ENCODE data around the gene LYSMD1.

Gene LYSMD1

DNA sequence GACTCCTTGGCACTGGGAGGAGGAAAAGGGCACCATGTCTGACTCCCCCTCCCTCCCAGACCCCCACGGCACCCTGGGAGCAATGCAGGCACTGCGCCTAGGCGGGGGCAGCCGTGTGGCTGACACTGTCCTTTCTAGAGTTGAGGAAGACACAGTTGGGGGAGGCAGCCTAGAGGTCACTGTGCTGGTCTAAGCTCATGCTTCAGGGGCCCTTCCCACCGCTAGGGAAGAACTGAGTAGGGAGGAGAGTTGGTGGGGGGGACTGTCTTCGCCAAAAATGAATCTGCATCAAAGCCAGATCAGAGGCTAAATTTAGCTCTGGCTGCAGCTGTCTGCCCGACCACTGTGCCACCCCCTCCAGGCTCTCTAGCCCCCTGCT is 22.7 kb downstream of the LYSMD1 start:
- no peak overlapping the region for H3K9ac ChIP-seq (ENCODE audit: low read length)
- H3K4me2 ChIP-seq (ENCODE audit: low read depth, low read length), result no peak overlapping the region

DNA sequence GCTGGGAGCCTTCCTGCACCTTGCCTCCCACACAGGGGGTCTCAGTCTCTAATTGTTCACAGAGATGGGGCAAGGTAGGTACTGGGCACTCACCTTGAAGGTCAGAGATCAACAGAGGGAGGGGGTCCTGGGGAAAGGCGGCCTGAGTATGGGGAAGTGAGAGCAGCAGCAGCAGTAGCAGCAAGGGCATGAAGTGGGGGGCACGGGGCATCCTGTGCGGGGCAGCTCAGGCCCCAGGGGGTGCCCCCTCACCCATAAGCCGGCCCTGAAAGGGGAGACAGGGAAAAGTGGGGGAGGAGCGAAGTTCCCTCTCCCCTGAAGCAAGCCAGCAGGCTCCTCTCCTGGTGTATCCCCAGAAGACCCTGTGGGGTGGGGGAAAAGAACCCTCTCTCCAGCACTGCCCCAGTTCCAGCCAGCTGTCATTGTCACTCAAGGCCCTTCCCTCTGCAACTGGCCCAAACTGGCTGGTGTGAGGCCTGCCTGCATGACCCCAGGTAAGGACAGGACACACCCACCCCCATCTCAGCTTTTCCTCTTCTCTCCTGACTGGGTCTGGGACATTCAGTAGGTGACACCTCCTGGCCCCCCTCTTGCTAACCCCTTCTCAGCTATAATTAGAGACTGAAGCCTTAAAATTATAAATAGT is 23.2 kb downstream of the LYSMD1 start:
- Histone ChIP-seq H3K4me2 (ENCODE audit: low read depth, low read length) (no peak overlapping the region), H3K4me3 (ENCODE audit: low read length) (no peak overlapping the region), H3F3A (ENCODE audit: insufficient read depth, low read length) (no peaks in the 10 kb centered on the region), H3K27me3 (replicated peaks; ENCODE audit: insufficient read depth, low read length) (peaks cover 35% of the 10 kb centered on the region), H4K20me1 (ENCODE audit: insufficient read depth, low read length) (no peaks in the 10 kb centered on the region), H3K79me2 (ENCODE audit: low read length) (no peaks in the 10 kb centered on the region), H3K36me3 (replicated peaks; ENCODE audit: insufficient read depth, low read length) (no peaks in the 10 kb centered on the region), H3K27ac (ENCODE audit: low read length) (no peak overlapping the region), H3K9me2 (replicated peaks; ENCODE audit: insufficient read depth, low read length) (no peaks in the 10 kb centered on the region), H3K9ac (ENCODE audit: low read length) (no peak overlapping the region), H3K9me3 (replicated peaks; ENCODE audit: insufficient read depth, low read length) (no peaks in the 10 kb centered on the region), H3K4me1 (ENCODE audit: low read length) (peaks cover 8% of the 10 kb centered on the region; the same call in 1 of the 2 replicates), H2AFZ (ENCODE audit: low read length) (no peak overlapping the region)
- TF ChIP-seq EZH2phosphoT487 (IDR thresholded peaks at IDR 0.05; ENCODE audit: low read length), result no peak
- TF ChIP-seq, protein P1, sequence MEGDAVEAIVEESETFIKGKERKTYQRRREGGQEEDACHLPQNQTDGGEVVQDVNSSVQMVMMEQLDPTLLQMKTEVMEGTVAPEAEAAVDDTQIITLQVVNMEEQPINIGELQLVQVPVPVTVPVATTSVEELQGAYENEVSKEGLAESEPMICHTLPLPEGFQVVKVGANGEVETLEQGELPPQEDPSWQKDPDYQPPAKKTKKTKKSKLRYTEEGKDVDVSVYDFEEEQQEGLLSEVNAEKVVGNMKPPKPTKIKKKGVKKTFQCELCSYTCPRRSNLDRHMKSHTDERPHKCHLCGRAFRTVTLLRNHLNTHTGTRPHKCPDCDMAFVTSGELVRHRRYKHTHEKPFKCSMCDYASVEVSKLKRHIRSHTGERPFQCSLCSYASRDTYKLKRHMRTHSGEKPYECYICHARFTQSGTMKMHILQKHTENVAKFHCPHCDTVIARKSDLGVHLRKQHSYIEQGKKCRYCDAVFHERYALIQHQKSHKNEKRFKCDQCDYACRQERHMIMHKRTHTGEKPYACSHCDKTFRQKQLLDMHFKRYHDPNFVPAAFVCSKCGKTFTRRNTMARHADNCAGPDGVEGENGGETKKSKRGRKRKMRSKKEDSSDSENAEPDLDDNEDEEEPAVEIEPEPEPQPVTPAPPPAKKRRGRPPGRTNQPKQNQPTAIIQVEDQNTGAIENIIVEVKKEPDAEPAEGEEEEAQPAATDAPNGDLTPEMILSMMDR (IDR thresholded peaks at IDR 0.05; ENCODE audit: low read length), result no peak
- TF ChIP-seq EZH2 (optimal IDR thresholded peaks at IDR 0.05; ENCODE audit: low read depth, low read length), result no peak
- DNase-seq, result no peak

More for the DNA sequence above, 22.7 kb downstream of the LYSMD1 start:
- Histone ChIP-seq H3F3A (ENCODE audit: insufficient read depth, low read length) (no peaks in the 10 kb centered on the region), H3K36me3 (replicated peaks; ENCODE audit: insufficient read depth, low read length) (no peaks in the 10 kb centered on the region), H2AFZ (ENCODE audit: low read length) (no peak overlapping the region), H3K9me2 (replicated peaks; ENCODE audit: insufficient read depth, low read length) (no peaks in the 10 kb centered on the region), H3K9me3 (replicated peaks; ENCODE audit: insufficient read depth, low read length) (no peaks in the 10 kb centered on the region), H3K79me2 (ENCODE audit: low read length) (no peaks in the 10 kb centered on the region), H3K27ac (ENCODE audit: low read length) (no peak overlapping the region), H4K20me1 (ENCODE audit: insufficient read depth, low read length) (no peaks in the 10 kb centered on the region), H3K4me3 (ENCODE audit: low read length) (no peak overlapping the region), H3K4me1 (ENCODE audit: low read length) (peaks cover 8% of the 10 kb centered on the region; the same call in 1 of the 2 replicates), H3K27me3 (replicated peaks; ENCODE audit: insufficient read depth, low read length) (peaks cover 35% of the 10 kb centered on the region)
- DNase-seq, result no peak
- TF ChIP-seq EZH2phosphoT487 (IDR thresholded peaks at IDR 0.05; ENCODE audit: low read length), result no peak
- no peak for TF ChIP-seq EZH2 (optimal IDR thresholded peaks at IDR 0.05; ENCODE audit: low read depth, low read length)

DNA sequence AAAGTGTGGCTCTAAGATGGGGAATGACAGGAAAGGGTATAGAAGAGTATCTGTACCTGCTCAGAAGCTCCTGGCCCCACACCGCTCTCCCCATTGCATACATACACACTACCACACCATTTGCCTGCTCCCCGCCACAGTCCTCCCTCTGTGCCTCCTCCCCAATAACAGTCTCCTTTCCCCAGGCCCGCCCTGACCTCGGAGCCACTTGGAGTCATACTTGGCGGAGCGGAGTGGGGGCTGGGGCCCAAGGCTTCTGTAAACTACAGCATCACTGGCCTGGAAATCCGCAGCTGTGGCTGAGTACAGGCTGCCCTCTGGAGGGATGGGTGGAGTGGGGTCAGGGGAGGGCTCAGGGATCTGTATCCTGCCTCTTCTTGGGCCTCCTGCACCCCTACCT is 27.9 kb downstream of the LYSMD1 start:
- H3K27me3 ChIP-seq (replicated peaks; ENCODE audit: insufficient read depth, low read length), result peaks cover 30% of the 10 kb centered on the region
- H3K36me3 ChIP-seq (replicated peaks; ENCODE audit: insufficient read depth, low read length), result no peaks in the 10 kb centered on the region
- H3K4me1 ChIP-seq (ENCODE audit: low read length), result peaks cover 9% of the 10 kb centered on the region
- no peaks in the 10 kb centered on the region for H3K79me2 ChIP-seq (ENCODE audit: low read length)
- no peak overlapping the region for H3K9ac ChIP-seq (ENCODE audit: low read length)
- no peaks in the 10 kb centered on the region for H3K9me2 ChIP-seq (replicated peaks; ENCODE audit: insufficient read depth, low read length)
- H4K20me1 ChIP-seq (ENCODE audit: insufficient read depth, low read length), result no peaks in the 10 kb centered on the region
- H3F3A ChIP-seq (ENCODE audit: insufficient read depth, low read length), result no peaks in the 10 kb centered on the region
- no peak for DNase-seq
- no peak overlapping the region for H3K4me3 ChIP-seq (ENCODE audit: low read length)
- no peak overlapping the region for H2AFZ ChIP-seq (ENCODE audit: low read length)
- H3K27ac ChIP-seq (ENCODE audit: low read length), result no peak overlapping the region
- no peak overlapping the region for H3K4me2 ChIP-seq (ENCODE audit: low read depth, low read length)
- TF ChIP-seq, protein P1 (IDR thresholded peaks at IDR 0.05; ENCODE audit: low read length), result no peak
- no peak for TF ChIP-seq EZH2phosphoT487 (IDR thresholded peaks at IDR 0.05; ENCODE audit: low read length)
- no peak for TF ChIP-seq EZH2 (optimal IDR thresholded peaks at IDR 0.05; ENCODE audit: low read depth, low read length)
- no peaks in the 10 kb centered on the region for H3K9me3 ChIP-seq (replicated peaks; ENCODE audit: insufficient read depth, low read length)
